ENCODE results near the gene FBXO24. TPM values are rescaled to one million over a fixed set of nuclear protein-coding genes. Genes with fewer than 3 reads are reported as not detected.

Gene FBXO24
- total RNA-seq, 1 experiment from 2014 or later, result 0.75 TPM

DNA sequence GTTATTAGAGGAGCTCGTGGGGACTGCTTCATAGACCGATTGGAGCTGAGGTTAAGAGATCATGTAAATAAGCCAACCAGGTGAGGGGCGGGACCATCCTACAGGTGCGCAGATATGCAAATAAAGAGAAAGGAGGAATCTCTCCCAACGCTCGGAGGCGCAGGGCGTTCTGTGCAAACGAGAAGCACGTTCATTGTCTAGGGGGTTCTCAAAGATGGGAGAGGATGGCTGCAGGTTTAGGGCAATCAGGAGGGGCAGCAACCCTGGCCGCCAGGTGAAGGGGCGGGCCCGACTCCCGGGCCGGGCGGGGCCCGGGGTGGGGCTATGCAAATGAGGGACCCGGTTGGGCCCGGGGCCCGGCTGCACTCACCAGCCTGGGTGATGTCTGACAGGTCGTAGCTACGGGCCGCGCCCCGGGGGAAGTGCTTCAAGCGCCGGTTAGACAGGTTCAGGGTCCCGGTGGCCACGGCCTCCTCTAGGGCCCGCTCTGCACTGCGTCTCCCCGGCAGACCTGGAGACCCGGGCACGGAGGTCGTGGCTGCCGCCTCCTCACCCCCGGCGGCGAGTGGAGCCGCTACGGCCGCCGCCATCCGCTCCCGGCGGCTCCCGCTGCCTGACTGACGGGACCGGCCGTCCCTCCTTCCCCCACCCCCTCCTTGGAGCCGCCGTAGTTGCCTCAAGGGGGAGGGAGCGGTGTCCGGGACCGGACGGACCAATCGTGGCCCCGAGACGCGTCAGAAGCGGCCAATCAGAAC is 440 bp upstream of the FBXO24 start, which contains the start of gene LRCH4:
LRCH4 (minus strand) TSS at position 619 of the 755 bp plus-strand sequence; CDS start at position 590, 29 bp downstream.
- ChIA-PET CTCF (interaction anchor here (0.6 to 0.9 kb wide), 5 partner anchors 25 to 120 kb away, joined by 3 to 9 read pairs (median 5); partner anchors contain the start of gene POP7), POLR2A (ENCODE audit: low non-redundant PET) (interaction anchor here (0.6 to 1.1 kb wide), 4 partner anchors 18 to 266 kb away, joined by 3 to 15 read pairs (median 3); partner anchors contain the start of gene SLC12A9)
- Histone ChIP-seq H3K9me3 (ENCODE audit: low read depth, low read length, poor library complexity, severe bottlenecking) (no peaks in the 10 kb centered on the region), H3K27ac (ENCODE audit: low read depth, low read length, poor library complexity, severe bottlenecking) (peak within 1 kb of the TSS; percentile 96), H3K4me3 (ENCODE audit: low read depth, low read length, poor library complexity, severe bottlenecking) (peak within 1 kb of the TSS; percentile 93), H3K27me3 (replicated peaks; ENCODE audit: insufficient read depth, low read depth, low read length, poor library complexity) (no peaks in the 10 kb centered on the region), H3K36me3 (ENCODE audit: insufficient read depth, low read length, poor library complexity, severe bottlenecking) (peaks cover 19% of the 10 kb centered on the region), H3K4me1 (ENCODE audit: insufficient read depth, low read length, poor library complexity, severe bottlenecking) (peaks cover 24% of the 10 kb centered on the region)
- intact Hi-C loops (cut with micrococcal nuclease; ENCODE audit: unreplicated experiment), result loop anchor here (10.0 kb wide), 1 partner anchor 89 kb away; the partner anchor contains the start of gene GNB2
- TF ChIP-seq EZH2 (IDR thresholded peaks at IDR 0.05; ENCODE audit: borderline replicate concordance, low read depth, low read length, poor library complexity, severe bottlenecking), result no peak
- TF ChIP-seq CTCF (conservative IDR thresholded peaks at IDR 0.05; ENCODE audit: low read depth, low read length), result no peak
- no peak for DNase-seq (ENCODE audit: low spot score)
- BruUV-seq (replicated peaks), result no TSS peak

GRCh38 chr7:100588438-100588837 is 2.3 kb downstream of the FBXO24 start:
- TF ChIP-seq CTCF (conservative IDR thresholded peaks at IDR 0.05; ENCODE audit: low read depth, low read length) (peak; percentile 26; the same call in 1 of the 2 replicates), EZH2 (IDR thresholded peaks at IDR 0.05; ENCODE audit: borderline replicate concordance, low read depth, low read length, poor library complexity, severe bottlenecking) (no peak)
- Histone ChIP-seq H3K27me3 (replicated peaks; ENCODE audit: insufficient read depth, low read depth, low read length, poor library complexity) (no peaks in the 10 kb centered on the region), H3K4me1 (ENCODE audit: insufficient read depth, low read length, poor library complexity, severe bottlenecking) (peaks cover 23% of the 10 kb centered on the region), H3K4me3 (ENCODE audit: low read depth, low read length, poor library complexity, severe bottlenecking) (no peak overlapping the region), H3K9me3 (ENCODE audit: low read depth, low read length, poor library complexity, severe bottlenecking) (no peaks in the 10 kb centered on the region), H3K36me3 (ENCODE audit: insufficient read depth, low read length, poor library complexity, severe bottlenecking) (no peaks in the 10 kb centered on the region), H3K27ac (ENCODE audit: low read depth, low read length, poor library complexity, severe bottlenecking) (no peak overlapping the region)
- ChIA-PET CTCF (no interaction called here), POLR2A (ENCODE audit: low non-redundant PET) (interaction anchor here (0.6 kb wide), 1 partner anchor 8 kb away, joined by 5 read pairs; no protein-coding TSS in a partner anchor)
- no peak for DNase-seq (ENCODE audit: low spot score)
- no TSS peak for BruUV-seq (replicated peaks)
- intact Hi-C loops (cut with micrococcal nuclease; ENCODE audit: unreplicated experiment), result loop anchor here (10.0 kb wide), 1 partner anchor 86 kb away; the partner anchor contains the start of gene GNB2

- POLR2A ChIA-PET (ENCODE audit: low non-redundant PET), result no interaction called here
- TF ChIP-seq EZH2 (IDR thresholded peaks at IDR 0.05; ENCODE audit: borderline replicate concordance, low read depth, low read length, poor library complexity, severe bottlenecking) (no peak), CTCF (conservative IDR thresholded peaks at IDR 0.05; ENCODE audit: low read depth, low read length) (no peak)
- no peak overlapping the region for H3K27ac ChIP-seq (ENCODE audit: low read depth, low read length, poor library complexity, severe bottlenecking)
- H3K36me3 ChIP-seq (ENCODE audit: insufficient read depth, low read length, poor library complexity, severe bottlenecking), result no peaks in the 10 kb centered on the region
- CTCF ChIA-PET, result interaction anchor here (0.7 kb wide), 1 partner anchor 94 kb away, joined by 4 read pairs; no protein-coding TSS in a partner anchor
- DNase-seq (ENCODE audit: low spot score), result no peak
- H3K27me3 ChIP-seq (replicated peaks; ENCODE audit: insufficient read depth, low read depth, low read length, poor library complexity), result no peaks in the 10 kb centered on the region
- intact Hi-C loops (cut with micrococcal nuclease; ENCODE audit: unreplicated experiment), result loop anchor here (10.0 kb wide), 1 partner anchor 85 kb away; the partner anchor contains the start of gene GNB2
- BruUV-seq (replicated peaks), result no TSS peak
- H3K4me3 ChIP-seq (ENCODE audit: low read depth, low read length, poor library complexity, severe bottlenecking), result no peak overlapping the region
- no peaks in the 10 kb centered on the region for H3K9me3 ChIP-seq (ENCODE audit: low read depth, low read length, poor library complexity, severe bottlenecking)
- H3K4me1 ChIP-seq (ENCODE audit: insufficient read depth, low read length, poor library complexity, severe bottlenecking), result peaks cover 13% of the 10 kb centered on the region
Measured at GRCh38 chr7:100589341-100589947, 3.3 kb downstream of the FBXO24 start.
